ENCODE data around the gene SLC17A5. TPM values are rescaled to one million over a fixed set of nuclear protein-coding genes. Genes with fewer than 3 reads are reported as not detected.
"Not testable (repeated sequence)": the region's sequence is repeated elsewhere in the genome, so short reads cannot be mapped to it uniquely, and the experiment has no call there.

The SLC17A5 gene
- total RNA-seq, 1 donor: 8.9 TPM

GRCh38 chr6:73624896-73625295, 28.9 kb downstream of the SLC17A5 start:
- DNase-seq (ENCODE audit: low read depth in 2 of 3, low spot score in 2 of 3): peak in 1 of 3 donors; percentile 7

- not testable (repeated sequence) for DNase-seq (ENCODE audit: low read depth in 2 of 3, low spot score in 2 of 3)
Measured at GRCh38 chr6:73623480-73623879, 30.3 kb downstream of the SLC17A5 start.

- not testable (repeated sequence) for DNase-seq (ENCODE audit: low read depth in 2 of 3, low spot score in 2 of 3)
Measured at GRCh38 chr6:73618082-73618481, 35.7 kb downstream of the SLC17A5 start.

- DNase-seq (ENCODE audit: low read depth in 2 of 3, low spot score in 2 of 3): no peak
Measured at GRCh38 chr6:73614802-73615201, 39.0 kb downstream of the SLC17A5 start.

- no peak for DNase-seq (ENCODE audit: low read depth in 2 of 3, low spot score in 2 of 3)
Measured at GRCh38 chr6:73613806-73614536, 39.8 kb downstream of the SLC17A5 start.

GRCh38 chr6:73612611-73613010, 41.2 kb downstream of the SLC17A5 start:
- DNase-seq (ENCODE audit: low read depth in 2 of 3, low spot score in 2 of 3): no peak

GRCh38 chr6:73610444-73611275, 43.1 kb downstream of the SLC17A5 start:
- DNase-seq (ENCODE audit: low read depth in 2 of 3, low spot score in 2 of 3): peak; percentile 29 to 72 (median 39)

GRCh38 chr6:73608761-73609160, 45.0 kb downstream of the SLC17A5 start:
- no peak for DNase-seq (ENCODE audit: low read depth in 2 of 3, low spot score in 2 of 3)

- no peak for DNase-seq (ENCODE audit: low read depth in 2 of 3, low spot score in 2 of 3)
Measured at GRCh38 chr6:73606428-73606827, 47.4 kb downstream of the SLC17A5 start.

GRCh38 chr6:73604461-73604860, 49.3 kb downstream of the SLC17A5 start:
- no peak for DNase-seq (ENCODE audit: low read depth in 2 of 3, low spot score in 2 of 3)

GRCh38 chr6:73604020-73604419, 49.8 kb downstream of the SLC17A5 start:
- DNase-seq (ENCODE audit: low read depth in 2 of 3, low spot score in 2 of 3): no peak

GRCh38 chr6:73586416-73586974, 67.3 kb downstream of the SLC17A5 start:
- DNase-seq (ENCODE audit: low read depth in 2 of 3, low spot score in 2 of 3): peak in 1 of 3 donors; percentile 27

- peak; percentile 31 to 82 (median 68) for DNase-seq (ENCODE audit: low read depth in 2 of 3, low spot score in 2 of 3)
Measured at GRCh38 chr6:73585566-73586415, 68.0 kb downstream of the SLC17A5 start.

GRCh38 chr6:73581293-73581692, 72.5 kb downstream of the SLC17A5 start:
- DNase-seq (ENCODE audit: low read depth in 2 of 3, low spot score in 2 of 3): no peak

- peak; percentile 30 to 86 (median 79) for DNase-seq (ENCODE audit: low read depth in 2 of 3, low spot score in 2 of 3)
Measured at GRCh38 chr6:73580247-73581149, 73.3 kb downstream of the SLC17A5 start.

- peak in 1 of 3 donors; percentile 41 for DNase-seq (ENCODE audit: low read depth in 2 of 3, low spot score in 2 of 3)
Measured at GRCh38 chr6:73579851-73580246, 73.9 kb downstream of the SLC17A5 start.

- DNase-seq (ENCODE audit: low read depth in 2 of 3, low spot score in 2 of 3): no peak
Measured at GRCh38 chr6:73579389-73579788, 74.4 kb downstream of the SLC17A5 start.

- DNase-seq (ENCODE audit: low read depth in 2 of 3, low spot score in 2 of 3): no peak
Measured at GRCh38 chr6:73577676-73578075, 76.1 kb downstream of the SLC17A5 start.

- DNase-seq (ENCODE audit: low read depth in 2 of 3, low spot score in 2 of 3): not testable (repeated sequence)
Measured at GRCh38 chr6:73572531-73572930, 81.3 kb downstream of the SLC17A5 start.

All from hematopoietic multipotent progenitor cell (in vitro differentiated cells).